Gastroesophageal sphincter (tissue), 4 donors: ENCODE measurements around the gene DKK2. TPM values are rescaled to one million over a fixed set of nuclear protein-coding genes. Genes with fewer than 3 reads are reported as not detected.

Experiments used
- ATAC-seq: fragments of 150-250 bp; one replicate; pipeline ENCODE4 v1.9.1; 2016; ENCODE audit warnings: mild to moderate bottlenecking, moderate library complexity
- H3K27ac ChIP-seq, 4 donors: fragments of 200-600 bp; sonication (generic) in 3 of 4; 1 replicate in 3 of 4; 2 replicates in 1 of 4; pipeline ENCODE4 v1.5.1; 2016 to 2019
- H3K27me3 ChIP-seq: fragments of 200-600 bp; sonication (generic); one replicate; pipeline ENCODE4 v1.5.1; 2019
- H3K36me3 ChIP-seq, 2 donors: fragments of 200-600 bp; sonication (generic); one replicate each; pipeline ENCODE4 v1.5.1; 2019; ENCODE audit warnings: control low read depth in 1 of 2
- H3K4me1 ChIP-seq, 3 donors: fragments of 200-600 bp; sonication (generic); 1 replicate in 2 of 3; 2 replicates in 1 of 3; pipeline ENCODE4 v1.5.1; 2016 to 2019; ENCODE audit warnings: control low read depth in 2 of 3
- H3K4me3 ChIP-seq, 2 donors: fragments of 200-600 bp; sonication (generic); one replicate each; pipeline ENCODE4 v1.5.1; 2019; ENCODE audit warnings: mild to moderate bottlenecking in 1 of 2, moderate library complexity in 1 of 2
- H3K9me3 ChIP-seq, 3 donors: fragments of 200-600 bp; sonication (generic); one replicate each; pipeline ENCODE4 v1.5.1; 2017 to 2019; ENCODE audit warnings: control low read depth in 2 of 3
- EP300 ChIP-seq: sonication (generic); formaldehyde crosslinking; IDR thresholded peaks from one replicate; pipeline ENCODE4 v1.6.1; 2017; ENCODE audit warnings: antibody characterized with exemption, mild to moderate bottlenecking
- POLR2A ChIP-seq, 2 donors: fragments of 450-650 bp; IDR thresholded peaks; one replicate each; pipeline ENCODE4 v1.6.1; 2017; ENCODE audit warnings: antibody characterized with exemption in 2 of 2, mild to moderate bottlenecking in 2 of 2, moderate library complexity in 1 of 2
- POLR2AphosphoS5 ChIP-seq: sonication (generic); formaldehyde crosslinking; IDR thresholded peaks from one replicate; pipeline ENCODE4 v1.6.1; 2017; ENCODE audit warnings: antibody characterized with exemption
- WGBS, 2 donors: methylation state at CpG; one replicate each; pipeline ENCODE4 v1.1.5; 2018; ENCODE audit warnings: low coverage in 1 of 2; 5-methylcytosine and 5-hydroxymethylcytosine counted together
- total RNA-seq, 4 donors: library from RNA; depleted of rRNA; stranded (reverse); fragments of >200 nt; gene quantifications; one replicate each; pipeline ENCODE4 v1.1.0, GENCODE V29; 2016
- TF ChIP-seq, protein P1 (sequence below), 4 experiments: fragments of 200-600 bp in 2 of 4; fragments of 450-650 bp in 2 of 4; sonication (generic) in 1 of 4; IDR thresholded peaks; one replicate each; pipeline ENCODE4 v1.5.1; 2017 to 2019; ENCODE audit warnings: antibody characterized with exemption in 4 of 4, mild to moderate bottlenecking in 2 of 4, moderate library complexity in 2 of 4

DKK2 gene
- total RNA-seq, 4 donors from 2014 or later, result 0.27 to 1.8 (median 0.27) TPM; not detected in 1

DNA sequence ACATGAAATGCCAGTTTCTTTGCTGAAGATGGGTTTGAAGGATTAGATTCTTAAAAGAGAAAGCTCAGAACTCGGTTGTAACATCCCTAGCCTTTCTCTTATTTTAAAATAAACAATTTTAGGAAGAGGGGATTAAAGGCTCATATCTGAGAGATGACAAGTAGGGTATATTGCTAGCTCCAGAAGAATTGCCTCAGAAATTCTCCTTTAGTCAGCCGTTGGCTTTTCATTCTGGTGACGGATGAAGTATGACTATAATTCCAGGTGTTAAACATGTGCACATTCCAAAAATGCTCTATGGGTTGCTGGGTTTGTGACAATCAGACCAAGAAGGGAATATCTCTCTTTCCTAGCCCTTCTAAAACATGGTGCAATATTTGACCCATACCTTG, 17.8 kb downstream of the DKK2 start:
- TF ChIP-seq POLR2A (IDR thresholded peaks at IDR 0.05) (no peak), POLR2AphosphoS5 (no peak), EP300 (no peak)
- TF ChIP-seq, protein P1, sequence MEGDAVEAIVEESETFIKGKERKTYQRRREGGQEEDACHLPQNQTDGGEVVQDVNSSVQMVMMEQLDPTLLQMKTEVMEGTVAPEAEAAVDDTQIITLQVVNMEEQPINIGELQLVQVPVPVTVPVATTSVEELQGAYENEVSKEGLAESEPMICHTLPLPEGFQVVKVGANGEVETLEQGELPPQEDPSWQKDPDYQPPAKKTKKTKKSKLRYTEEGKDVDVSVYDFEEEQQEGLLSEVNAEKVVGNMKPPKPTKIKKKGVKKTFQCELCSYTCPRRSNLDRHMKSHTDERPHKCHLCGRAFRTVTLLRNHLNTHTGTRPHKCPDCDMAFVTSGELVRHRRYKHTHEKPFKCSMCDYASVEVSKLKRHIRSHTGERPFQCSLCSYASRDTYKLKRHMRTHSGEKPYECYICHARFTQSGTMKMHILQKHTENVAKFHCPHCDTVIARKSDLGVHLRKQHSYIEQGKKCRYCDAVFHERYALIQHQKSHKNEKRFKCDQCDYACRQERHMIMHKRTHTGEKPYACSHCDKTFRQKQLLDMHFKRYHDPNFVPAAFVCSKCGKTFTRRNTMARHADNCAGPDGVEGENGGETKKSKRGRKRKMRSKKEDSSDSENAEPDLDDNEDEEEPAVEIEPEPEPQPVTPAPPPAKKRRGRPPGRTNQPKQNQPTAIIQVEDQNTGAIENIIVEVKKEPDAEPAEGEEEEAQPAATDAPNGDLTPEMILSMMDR (IDR thresholded peaks at IDR 0.05), result no peak
- Histone ChIP-seq H3K4me1 (no peaks in the 10 kb centered on the region), H3K36me3 (no peaks in the 10 kb centered on the region), H3K27ac (no peak overlapping the region), H3K4me3 (no peak overlapping the region), H3K9me3 (no peaks in the 10 kb centered on the region), H3K27me3 (no peaks in the 10 kb centered on the region)
- ATAC-seq, result no peak
- WGBS, 2 donors, result 10 to 11% methylated on average over 2 to 3 of the region's 3 CpGs

GRCh38 chr4:107017443-107018343, 18.4 kb downstream of the DKK2 start:
- no peaks in the 10 kb centered on the region for H3K27me3 ChIP-seq
- H3K9me3 ChIP-seq, result no peaks in the 10 kb centered on the region
- no peak overlapping the region for H3K27ac ChIP-seq
- TF ChIP-seq, protein P1 (IDR thresholded peaks at IDR 0.05), result no peak
- TF ChIP-seq POLR2A (IDR thresholded peaks at IDR 0.05), result no peak
- TF ChIP-seq EP300, result no peak
- TF ChIP-seq POLR2AphosphoS5, result no peak
- ATAC-seq, result no peak
- H3K4me1 ChIP-seq, result no peaks in the 10 kb centered on the region
- 52 to 59% methylated on average over 7 of the region's 7 CpGs for WGBS, 2 donors
- no peak overlapping the region for H3K4me3 ChIP-seq
- H3K36me3 ChIP-seq, result no peaks in the 10 kb centered on the region

- Histone ChIP-seq H3K36me3 (no peaks in the 10 kb centered on the region), H3K9me3 (no peaks in the 10 kb centered on the region), H3K27me3 (no peaks in the 10 kb centered on the region), H3K27ac (no peak overlapping the region), H3K4me3 (no peak overlapping the region), H3K4me1 (no peaks in the 10 kb centered on the region)
- WGBS, 2 donors, result 83 to 85% methylated on average over 3 of the region's 3 CpGs
- no peak for ATAC-seq
- no peak for TF ChIP-seq POLR2AphosphoS5
- TF ChIP-seq EP300, result no peak
- TF ChIP-seq, protein P1 (IDR thresholded peaks at IDR 0.05), result no peak
- TF ChIP-seq POLR2A (IDR thresholded peaks at IDR 0.05), result no peak
Observed at GRCh38 chr4:107011312-107011711, 24.8 kb downstream of the DKK2 start.

DNA sequence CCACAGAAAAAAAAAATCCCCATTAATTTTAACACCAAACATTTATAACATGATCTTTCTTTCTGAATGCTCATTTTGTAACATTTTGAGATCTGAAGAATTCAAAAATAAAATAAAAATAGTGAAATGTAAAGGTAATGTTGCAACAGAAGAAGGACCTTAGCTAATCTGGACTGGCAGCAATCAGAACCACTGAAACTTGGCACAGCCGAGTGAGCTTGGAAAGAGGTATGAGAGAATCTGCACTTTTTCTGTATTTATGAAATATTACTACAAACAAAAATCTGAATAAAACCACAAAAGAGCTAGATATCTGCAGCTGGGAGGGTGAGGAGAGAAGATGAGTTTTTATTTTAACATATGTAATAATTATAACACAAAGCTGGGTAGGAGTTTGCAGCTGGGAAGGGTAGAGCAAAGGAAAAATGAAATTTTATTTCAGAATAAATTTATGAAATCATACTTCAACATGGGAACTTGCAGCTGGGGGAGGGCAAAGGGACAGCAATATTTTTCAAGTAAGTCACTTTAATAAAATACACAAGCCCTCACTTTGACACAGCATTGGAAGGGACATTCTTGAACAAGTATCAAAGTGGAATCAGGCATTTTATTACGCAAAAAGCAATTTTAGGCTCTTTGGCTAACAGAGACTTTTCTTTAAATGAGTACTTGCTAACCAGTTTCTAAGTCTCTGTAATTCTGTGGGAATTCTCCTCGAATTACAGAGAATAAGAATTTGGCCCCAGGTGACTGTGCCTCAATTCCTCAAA, 26.7 kb downstream of the DKK2 start:
- ATAC-seq, result no peak
- 60 to 66% methylated on average over 3 of the region's 3 CpGs for WGBS, 2 donors

More for the DNA sequence above, 26.7 kb downstream of the DKK2 start:
- Histone ChIP-seq H3K9me3 (no peaks in the 10 kb centered on the region), H3K27me3 (no peaks in the 10 kb centered on the region), H3K4me3 (no peak overlapping the region), H3K27ac (no peak overlapping the region), H3K36me3 (no peaks in the 10 kb centered on the region), H3K4me1 (no peaks in the 10 kb centered on the region)
- TF ChIP-seq, protein P1 (IDR thresholded peaks at IDR 0.05), result no peak
- no peak for TF ChIP-seq POLR2AphosphoS5
- TF ChIP-seq POLR2A (IDR thresholded peaks at IDR 0.05), result no peak
- TF ChIP-seq EP300, result no peak
